Astrocyte (in vitro differentiated cells and primary cell): ENCODE data around the gene SLC44A1. TPM values are rescaled to one million over a fixed set of nuclear protein-coding genes. Genes with fewer than 3 reads are reported as not detected.

Experiments used
- DNase-seq: peaks from one replicate; pipeline ENCODE4 v3.0.0-alpha.2; 2010; ENCODE audit warnings: low read depth
- FAIRE-seq: peaks from 2 replicates; lab custom pipeline; 2011; peaks lifted over from hg19 to GRCh38; lab: Jason Lieb, UNC
- H2AFZ ChIP-seq: 2 replicates; pipeline ENCODE4 v1.6.0; 2012; ENCODE audit warnings: low read depth, low read length, inconsistent platforms
- H3K27ac ChIP-seq: 2 replicates; pipeline ENCODE4 v1.5.1; 2011; ENCODE audit warnings: low read depth, low read length, inconsistent platforms
- H3K27me3 ChIP-seq: 2 replicates; pipeline ENCODE4 v1.6.0; 2011; ENCODE audit warnings: low read length, inconsistent platforms; ENCODE audit not compliant: insufficient read depth
- H3K36me3 ChIP-seq: 2 replicates; pipeline ENCODE4 v1.5.1; 2011; ENCODE audit warnings: low read length, inconsistent platforms; ENCODE audit not compliant: insufficient read depth
- H3K4me1 ChIP-seq: 2 replicates; pipeline ENCODE4 v1.5.1; 2011; ENCODE audit warnings: low read length, inconsistent platforms; ENCODE audit not compliant: insufficient read depth
- H3K4me2 ChIP-seq: 2 replicates; pipeline ENCODE4 v1.6.0; 2012; ENCODE audit warnings: low read length, inconsistent platforms
- H3K4me3 ChIP-seq: 2 replicates; pipeline ENCODE4 v1.5.1; 2011; ENCODE audit warnings: low read depth, mild to moderate bottlenecking, low read length, inconsistent platforms; ENCODE audit not compliant: insufficient read depth
- H3K79me2 ChIP-seq: 2 replicates; pipeline ENCODE4 v1.6.0; 2012; ENCODE audit warnings: mild to moderate bottlenecking, low read length, inconsistent platforms; ENCODE audit not compliant: insufficient read depth
- H3K9ac ChIP-seq: 2 replicates; pipeline ENCODE4 v1.6.0; 2012; ENCODE audit warnings: mild to moderate bottlenecking, low read length, inconsistent platforms
- H3K9me3 ChIP-seq: 2 replicates; pipeline ENCODE4 v1.5.1; 2012; ENCODE audit warnings: low read depth, mild to moderate bottlenecking, low read length, inconsistent platforms; ENCODE audit not compliant: insufficient read depth
- H4K20me1 ChIP-seq: 2 replicates; pipeline ENCODE4 v1.6.0; 2012; ENCODE audit warnings: low read length, inconsistent platforms; ENCODE audit not compliant: insufficient read depth
- H3K27ac Mint-ChIP-seq: one replicate; pipeline ENCODE4 v1.8.0; 2021; ENCODE audit warnings: mild to moderate bottlenecking, mixed read lengths; ENCODE audit not compliant: unreplicated experiment
- H3K27me3 Mint-ChIP-seq: one replicate; pipeline ENCODE4 v1.8.0; 2021; ENCODE audit warnings: low read depth, mixed read lengths; ENCODE audit not compliant: unreplicated experiment
- H3K36me3 Mint-ChIP-seq: one replicate; pipeline ENCODE4 v1.8.0; 2021; ENCODE audit warnings: low read depth, mixed read lengths; ENCODE audit not compliant: unreplicated experiment
- H3K4me1 Mint-ChIP-seq: one replicate; pipeline ENCODE4 v1.8.0; 2021; ENCODE audit warnings: low read depth, mixed read lengths; ENCODE audit not compliant: unreplicated experiment
- H3K4me3 Mint-ChIP-seq: one replicate; pipeline ENCODE4 v1.8.0; 2021; ENCODE audit warnings: mild to moderate bottlenecking, moderate library complexity, mixed read lengths; ENCODE audit not compliant: unreplicated experiment
- H3K9me3 Mint-ChIP-seq: one replicate; pipeline ENCODE4 v1.8.0; 2021; ENCODE audit warnings: mild to moderate bottlenecking, mixed read lengths; ENCODE audit not compliant: unreplicated experiment
- CTCF ChIP-seq: IDR thresholded peaks from 2 replicates; pipeline ENCODE4 v1.5.1; 2011; ENCODE audit warnings: low read depth, mild to moderate bottlenecking, inconsistent platforms, low read length, moderate library complexity; ENCODE audit not compliant: insufficient read depth
- EZH2 ChIP-seq: IDR thresholded peaks from 2 replicates; pipeline ENCODE4 v1.6.1; 2012; ENCODE audit warnings: mild to moderate bottlenecking, low read length, inconsistent platforms; ENCODE audit not compliant: insufficient read depth
- total RNA-seq: library from RNA; stranded (reverse); gene quantifications from 2 replicates; pipeline ENCODE4 v1.2.1, GENCODE V29; 2021

The SLC44A1 gene
- total RNA-seq, 1 donor from 2014 or later, result 43.8 TPM

DNA sequence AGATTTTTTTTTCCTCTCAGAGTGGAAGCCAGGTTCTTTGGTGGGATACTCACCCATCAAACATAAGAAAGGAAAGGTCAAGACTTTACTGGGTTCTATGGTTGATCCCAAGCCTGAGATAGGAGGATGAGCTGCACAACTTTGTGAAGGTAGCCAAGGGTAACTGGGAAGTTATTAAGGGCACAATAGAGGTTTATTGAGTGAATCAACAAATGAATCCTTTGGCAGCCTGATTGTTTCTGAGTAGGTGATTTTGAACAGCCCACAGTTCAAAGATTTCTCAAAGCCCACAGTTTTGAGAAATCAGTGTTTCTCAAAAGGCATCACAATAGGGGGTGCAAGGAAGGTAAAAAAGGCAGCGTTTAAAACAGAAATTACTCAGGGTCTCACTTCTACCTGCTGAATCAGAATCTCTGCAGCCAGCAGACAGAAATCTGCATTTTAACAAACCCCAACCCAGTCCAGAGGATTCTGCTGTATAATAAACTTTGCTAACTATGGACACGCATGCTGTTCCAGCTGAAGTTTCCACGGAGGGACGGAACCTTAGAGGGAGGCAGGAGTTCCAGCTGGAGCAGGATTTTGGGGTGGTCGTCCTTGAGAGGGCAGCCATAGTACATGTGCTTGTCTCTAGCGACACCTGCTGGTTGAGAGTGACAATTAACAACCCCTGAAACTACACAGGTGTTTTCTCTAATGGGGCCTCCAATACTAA is 170.7 kb downstream of the SLC44A1 start:
- DNase-seq (peak; percentile 4), FAIRE-seq (no peak)
- H4K20me1 ChIP-seq, result no peaks in the 10 kb centered on the region
- H3K4me3 ChIP-seq, result no peak overlapping the region
- no peaks in the 10 kb centered on the region for H3K27me3 ChIP-seq
- H3K27ac Mint-ChIP-seq, result no peak overlapping the region
- H3K4me1 ChIP-seq, result no peaks in the 10 kb centered on the region
- H3K36me3 ChIP-seq, result no peaks in the 10 kb centered on the region
- H3K4me3 Mint-ChIP-seq, result peak overlapping the region; percentile 66
- no peak overlapping the region for H2AFZ ChIP-seq
- H3K4me2 ChIP-seq, result peak overlapping the region; percentile 49
- H3K9me3 Mint-ChIP-seq, result no peaks in the 10 kb centered on the region
- TF ChIP-seq EZH2 (no peak), CTCF (peak; percentile 87)
- no peaks in the 10 kb centered on the region for H3K36me3 Mint-ChIP-seq
- H3K9ac ChIP-seq, result no peak overlapping the region
- H3K4me1 Mint-ChIP-seq, result peaks cover 10% of the 10 kb centered on the region
- H3K27me3 Mint-ChIP-seq, result no peaks in the 10 kb centered on the region
- no peak overlapping the region for H3K27ac ChIP-seq
- no peaks in the 10 kb centered on the region for H3K9me3 ChIP-seq
- H3K79me2 ChIP-seq, result no peaks in the 10 kb centered on the region

GRCh38 chr9:105415662-105415980 is 171.2 kb downstream of the SLC44A1 start:
- Histone ChIP-seq H3K4me2 (no peak overlapping the region), H3K36me3 (no peaks in the 10 kb centered on the region), H3K9me3 (no peaks in the 10 kb centered on the region), H4K20me1 (no peaks in the 10 kb centered on the region), H3K27me3 (no peaks in the 10 kb centered on the region), H3K79me2 (no peaks in the 10 kb centered on the region), H3K4me3 (no peak overlapping the region), H3K27ac (no peak overlapping the region), H3K4me1 (no peaks in the 10 kb centered on the region), H2AFZ (no peak overlapping the region), H3K9ac (no peak overlapping the region)
- TF ChIP-seq CTCF (no peak), EZH2 (no peak)
- Mint-ChIP-seq H3K27me3 (no peaks in the 10 kb centered on the region), H3K4me1 (peaks cover 10% of the 10 kb centered on the region), H3K9me3 (no peaks in the 10 kb centered on the region), H3K36me3 (no peaks in the 10 kb centered on the region), H3K27ac (no peak overlapping the region), H3K4me3 (no peak overlapping the region)
- no peak for FAIRE-seq
- no peak for DNase-seq

GRCh38 chr9:105416840-105417239 is 172.4 kb downstream of the SLC44A1 start:
- no peak overlapping the region for H2AFZ ChIP-seq
- Mint-ChIP-seq H3K27me3 (no peaks in the 10 kb centered on the region), H3K36me3 (no peaks in the 10 kb centered on the region)

More at GRCh38 chr9:105416840-105417239, 172.4 kb downstream of the SLC44A1 start:
- no peak overlapping the region for H3K27ac Mint-ChIP-seq
- H3K27ac ChIP-seq, result no peak overlapping the region
- no peak overlapping the region for H3K4me3 Mint-ChIP-seq
- H3K9me3 Mint-ChIP-seq, result no peaks in the 10 kb centered on the region
- no peaks in the 10 kb centered on the region for H3K27me3 ChIP-seq
- H4K20me1 ChIP-seq, result no peaks in the 10 kb centered on the region
- no peak overlapping the region for H3K4me3 ChIP-seq
- no peaks in the 10 kb centered on the region for H3K36me3 ChIP-seq
- H3K4me1 Mint-ChIP-seq, result peaks cover 10% of the 10 kb centered on the region
- H3K79me2 ChIP-seq, result no peaks in the 10 kb centered on the region
- no peaks in the 10 kb centered on the region for H3K4me1 ChIP-seq
- no peaks in the 10 kb centered on the region for H3K9me3 ChIP-seq
- FAIRE-seq, result no peak
- no peak overlapping the region for H3K9ac ChIP-seq
- no peak for DNase-seq
- TF ChIP-seq EZH2, result no peak
- no peak for TF ChIP-seq CTCF
- H3K4me2 ChIP-seq, result no peak overlapping the region
